ENCODE measurements around the gene FUT9. TPM values are rescaled to one million over a fixed set of nuclear protein-coding genes. Genes with fewer than 3 reads are reported as not detected.

The FUT9 gene
- polyA plus RNA-seq, 1 donor (not counting 4 experiments of a cell fraction or from before 2014, with no cell fraction given), result not detected

GRCh38 chr6:96235927-96236326, 220.2 kb downstream of the FUT9 start:
- FAIRE-seq (no peak), DNase-seq (ENCODE audit: low read depth, low spot score) (no peak)
- Histone ChIP-seq H3K27me3 (ENCODE audit: control insufficient read depth, extremely low read depth, insufficient read depth, low read length) (no peaks in the 10 kb centered on the region), H3K9me1 (ENCODE audit: control insufficient read depth, extremely low read depth, insufficient read depth, low read length) (no peaks in the 10 kb centered on the region), H3K27ac (ENCODE audit: control insufficient read depth, insufficient read depth, low read length) (no peak overlapping the region), H3K36me3 (ENCODE audit: control insufficient read depth in 2 of 2, extremely low read depth in 1 of 2, insufficient read depth in 2 of 2, low read length in 2 of 2) (no peaks in the 10 kb centered on the region), H3K4me3 (ENCODE audit: control insufficient read depth in 2 of 3, extremely low read depth in 1 of 3, insufficient read depth in 2 of 3, low read depth in 1 of 3, low read length in 3 of 3) (no peak overlapping the region), H3K9me3 (ENCODE audit: control insufficient read depth, low read depth, low read length) (no peaks in the 10 kb centered on the region), H3K4me2 (ENCODE audit: control insufficient read depth, extremely low read depth, insufficient read depth, low read depth, low read length) (no peak overlapping the region), H3K4me1 (ENCODE audit: control insufficient read depth, extremely low read depth, insufficient read depth, low read length) (no peaks in the 10 kb centered on the region), H4K20me1 (ENCODE audit: control insufficient read depth, extremely low read depth, insufficient read depth, low read length) (no peaks in the 10 kb centered on the region), H3K9ac (ENCODE audit: control insufficient read depth, extremely low read depth, insufficient read depth, low read length) (no peak overlapping the region), H2AFZ (ENCODE audit: control insufficient read depth, low read length) (no peak overlapping the region), H3K79me2 (ENCODE audit: control insufficient read depth, insufficient read depth, low read length) (no peaks in the 10 kb centered on the region)
- no peak for TF ChIP-seq EZH2 (IDR thresholded peaks at IDR 0.05; ENCODE audit: low read length)
- TF ChIP-seq, protein P1, sequence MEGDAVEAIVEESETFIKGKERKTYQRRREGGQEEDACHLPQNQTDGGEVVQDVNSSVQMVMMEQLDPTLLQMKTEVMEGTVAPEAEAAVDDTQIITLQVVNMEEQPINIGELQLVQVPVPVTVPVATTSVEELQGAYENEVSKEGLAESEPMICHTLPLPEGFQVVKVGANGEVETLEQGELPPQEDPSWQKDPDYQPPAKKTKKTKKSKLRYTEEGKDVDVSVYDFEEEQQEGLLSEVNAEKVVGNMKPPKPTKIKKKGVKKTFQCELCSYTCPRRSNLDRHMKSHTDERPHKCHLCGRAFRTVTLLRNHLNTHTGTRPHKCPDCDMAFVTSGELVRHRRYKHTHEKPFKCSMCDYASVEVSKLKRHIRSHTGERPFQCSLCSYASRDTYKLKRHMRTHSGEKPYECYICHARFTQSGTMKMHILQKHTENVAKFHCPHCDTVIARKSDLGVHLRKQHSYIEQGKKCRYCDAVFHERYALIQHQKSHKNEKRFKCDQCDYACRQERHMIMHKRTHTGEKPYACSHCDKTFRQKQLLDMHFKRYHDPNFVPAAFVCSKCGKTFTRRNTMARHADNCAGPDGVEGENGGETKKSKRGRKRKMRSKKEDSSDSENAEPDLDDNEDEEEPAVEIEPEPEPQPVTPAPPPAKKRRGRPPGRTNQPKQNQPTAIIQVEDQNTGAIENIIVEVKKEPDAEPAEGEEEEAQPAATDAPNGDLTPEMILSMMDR (optimal IDR thresholded peaks at IDR 0.05 in 1 of 3, IDR thresholded peaks at IDR 0.05 in 1 of 3, conservative IDR thresholded peaks at IDR 0.05 in 1 of 3; ENCODE audit: extremely low read depth in 1 of 3, insufficient read depth in 2 of 3, low read length in 3 of 3), result no peak
- dilution Hi-C loops (cut with MboI; ENCODE audit: extremely low pct_ligation_motif_present, low sequenced_read_pairs), result no loop called here

GRCh38 chr6:96236471-96236870, 220.7 kb downstream of the FUT9 start:
- Histone ChIP-seq H3K4me1 (ENCODE audit: control insufficient read depth, extremely low read depth, insufficient read depth, low read length) (no peaks in the 10 kb centered on the region), H3K27ac (ENCODE audit: control insufficient read depth, insufficient read depth, low read length) (no peak overlapping the region), H3K9ac (ENCODE audit: control insufficient read depth, extremely low read depth, insufficient read depth, low read length) (no peak overlapping the region), H3K4me2 (ENCODE audit: control insufficient read depth, extremely low read depth, insufficient read depth, low read depth, low read length) (no peak overlapping the region), H4K20me1 (ENCODE audit: control insufficient read depth, extremely low read depth, insufficient read depth, low read length) (no peaks in the 10 kb centered on the region), H3K4me3 (ENCODE audit: control insufficient read depth in 2 of 3, extremely low read depth in 1 of 3, insufficient read depth in 2 of 3, low read depth in 1 of 3, low read length in 3 of 3) (no peak overlapping the region), H3K27me3 (ENCODE audit: control insufficient read depth, extremely low read depth, insufficient read depth, low read length) (no peaks in the 10 kb centered on the region), H3K9me1 (ENCODE audit: control insufficient read depth, extremely low read depth, insufficient read depth, low read length) (no peaks in the 10 kb centered on the region), H3K9me3 (ENCODE audit: control insufficient read depth, low read depth, low read length) (no peaks in the 10 kb centered on the region), H2AFZ (ENCODE audit: control insufficient read depth, low read length) (no peak overlapping the region), H3K36me3 (ENCODE audit: control insufficient read depth in 2 of 2, extremely low read depth in 1 of 2, insufficient read depth in 2 of 2, low read length in 2 of 2) (no peaks in the 10 kb centered on the region), H3K79me2 (ENCODE audit: control insufficient read depth, insufficient read depth, low read length) (no peaks in the 10 kb centered on the region)
- dilution Hi-C loops (cut with MboI; ENCODE audit: extremely low pct_ligation_motif_present, low sequenced_read_pairs), result no loop called here
- DNase-seq (ENCODE audit: low read depth, low spot score) (no peak), FAIRE-seq (no peak)
- TF ChIP-seq EZH2 (IDR thresholded peaks at IDR 0.05; ENCODE audit: low read length), result no peak
- TF ChIP-seq, protein P1 (optimal IDR thresholded peaks at IDR 0.05 in 1 of 3, IDR thresholded peaks at IDR 0.05 in 1 of 3, conservative IDR thresholded peaks at IDR 0.05 in 1 of 3; ENCODE audit: extremely low read depth in 1 of 3, insufficient read depth in 2 of 3, low read length in 3 of 3), result no peak

All from keratinocyte (primary cell).